HG03064 (cell line): ENCODE measurements around the gene SIPA1L2.
A peak's percentile ranks its signal among the peaks of the same experiment; 100 is the strongest.

Experiments
- ATAC-seq: cut with Tn5 transposase; IDR thresholded peaks from one replicate; pipeline ENCODE4 v1.9.1; 2021; ENCODE audit warnings: low read depth; ENCODE audit not compliant: unreplicated experiment

The SIPA1L2 gene

DNA sequence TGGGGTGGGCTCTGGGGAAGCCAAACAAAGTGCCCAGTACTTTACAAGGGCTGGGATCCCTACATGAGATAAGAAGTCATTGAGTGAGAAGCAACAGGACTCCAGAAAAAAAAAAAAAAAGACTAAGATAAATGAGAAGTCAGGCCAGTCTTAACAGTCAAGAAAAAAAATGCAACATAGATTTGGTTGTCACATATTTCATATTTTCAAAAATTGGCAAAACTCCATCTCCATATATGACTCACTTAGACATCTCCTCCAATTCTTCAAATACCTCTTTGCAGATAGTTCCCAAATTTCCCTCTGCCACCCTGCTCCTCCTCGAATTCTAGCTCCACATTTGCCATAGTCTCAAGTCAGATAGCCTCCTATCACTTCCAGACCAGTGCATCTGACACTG lies 20.9 kb upstream of the SIPA1L2 start:
- no peak for ATAC-seq

DNA sequence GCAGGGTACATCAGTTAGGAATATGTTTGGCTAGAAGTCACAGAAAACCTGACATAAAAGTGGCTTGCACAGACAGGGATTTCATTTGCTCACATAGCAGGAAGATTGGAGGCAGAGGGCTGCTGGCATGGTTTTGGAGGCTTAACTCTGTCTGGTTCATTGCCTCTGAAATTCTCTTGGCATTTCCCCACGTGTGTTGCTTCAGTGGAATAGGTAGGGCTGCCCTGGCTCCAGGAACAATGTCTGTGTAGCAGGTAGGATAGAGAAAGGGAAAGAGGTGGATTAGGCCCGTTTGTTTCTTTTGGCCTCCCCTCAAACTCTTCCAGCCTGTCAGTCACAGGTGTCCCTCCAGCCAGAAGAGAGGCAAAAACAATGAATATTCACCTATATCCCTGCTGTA lies 20.5 kb upstream of the SIPA1L2 start:
- ATAC-seq, result no peak

DNA sequence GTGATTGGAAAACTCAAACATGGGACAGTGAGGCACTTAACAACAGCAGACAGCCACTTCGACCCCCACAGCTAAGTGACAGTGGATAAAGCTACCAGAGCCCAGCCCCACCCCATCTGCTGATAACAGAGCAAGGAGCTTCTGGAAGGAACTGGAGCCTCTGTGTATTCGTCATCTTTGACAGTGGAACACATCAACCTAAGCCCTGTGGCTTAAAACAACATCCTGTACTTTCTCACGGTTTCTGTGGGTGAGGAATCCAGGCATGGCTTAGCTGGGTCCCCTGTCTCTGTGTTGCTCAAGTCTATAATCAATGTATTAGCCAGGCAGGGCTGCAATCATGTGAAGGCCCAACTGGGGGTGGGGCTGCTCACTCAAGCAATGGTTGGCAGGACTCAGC lies 18.4 kb upstream of the SIPA1L2 start:
- ATAC-seq, result no peak

DNA sequence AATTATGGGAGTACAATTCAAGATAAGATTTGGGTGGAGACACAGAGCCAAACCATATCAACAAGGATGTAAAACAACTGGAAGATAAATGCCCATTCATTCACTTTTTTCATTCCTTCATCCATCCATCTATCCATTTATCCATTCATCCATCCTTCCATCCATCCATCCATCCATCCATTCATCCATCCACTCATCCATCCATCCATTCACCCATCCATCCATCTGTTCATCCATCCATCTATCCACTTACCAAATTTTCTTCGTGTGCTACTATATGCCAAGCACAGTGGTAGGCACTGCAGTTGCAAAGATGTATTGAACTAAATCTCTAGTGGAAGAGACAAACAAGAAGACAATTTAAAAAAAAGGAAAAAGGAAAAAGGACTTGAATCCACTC lies 14.3 kb upstream of the SIPA1L2 start:
- ATAC-seq, result no peak

DNA sequence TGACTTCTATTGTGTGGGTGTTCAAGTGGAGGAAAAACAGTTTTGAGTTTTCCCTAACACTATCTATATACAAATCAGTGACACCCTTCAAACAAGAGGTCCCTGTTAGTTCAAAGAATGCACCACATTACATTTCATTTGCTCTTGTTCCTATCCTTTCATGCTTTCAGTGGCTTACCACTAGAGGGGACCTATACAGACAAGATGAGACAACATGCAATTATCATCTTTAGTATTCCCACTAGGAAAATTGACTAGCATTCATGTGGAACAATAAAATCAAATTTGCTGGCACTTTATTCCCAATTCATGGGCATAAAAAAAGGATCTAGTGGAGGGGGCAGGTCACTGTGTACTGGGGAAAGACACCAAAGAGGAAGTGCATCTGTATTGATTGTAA lies 13.3 kb upstream of the SIPA1L2 start:
- no peak for ATAC-seq

DNA sequence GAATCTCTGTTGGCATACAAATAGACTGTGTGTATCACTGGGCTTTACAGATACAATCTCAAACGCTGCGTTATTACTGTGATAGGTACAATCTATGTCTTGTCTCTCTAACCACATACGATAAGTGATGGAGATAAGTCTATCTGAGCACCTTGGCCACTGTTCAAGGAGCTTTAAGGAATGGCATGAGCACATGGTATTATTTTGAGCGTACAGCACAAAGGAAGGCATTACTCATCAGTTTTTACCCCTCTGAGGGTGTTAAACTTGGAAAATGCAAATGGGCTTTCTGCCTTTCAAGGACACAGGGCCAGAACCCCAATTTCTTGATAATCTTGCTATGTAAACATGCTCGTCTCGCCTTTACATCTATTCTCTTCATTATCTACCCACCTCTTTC lies 11.6 kb upstream of the SIPA1L2 start:
- ATAC-seq, result no peak

DNA sequence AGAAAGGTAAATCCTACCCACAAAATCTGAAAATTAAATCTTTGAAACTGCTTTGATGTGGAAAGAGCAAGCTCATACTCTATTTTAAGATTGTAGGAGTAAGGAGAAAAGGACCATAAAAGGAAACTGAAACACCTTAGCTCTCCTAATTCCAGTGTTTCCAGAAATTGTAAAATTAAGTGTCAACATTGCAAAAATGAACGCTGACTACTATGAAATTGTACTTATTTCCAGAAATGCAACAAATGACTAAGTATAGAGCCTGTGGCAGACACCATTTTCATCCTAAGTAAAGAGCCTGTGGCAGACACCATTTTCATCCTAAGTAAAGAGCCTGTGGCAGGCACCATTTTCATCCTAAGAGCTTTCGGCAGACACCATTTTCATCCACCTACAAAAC lies 6.9 kb upstream of the SIPA1L2 start:
- no peak for ATAC-seq

DNA sequence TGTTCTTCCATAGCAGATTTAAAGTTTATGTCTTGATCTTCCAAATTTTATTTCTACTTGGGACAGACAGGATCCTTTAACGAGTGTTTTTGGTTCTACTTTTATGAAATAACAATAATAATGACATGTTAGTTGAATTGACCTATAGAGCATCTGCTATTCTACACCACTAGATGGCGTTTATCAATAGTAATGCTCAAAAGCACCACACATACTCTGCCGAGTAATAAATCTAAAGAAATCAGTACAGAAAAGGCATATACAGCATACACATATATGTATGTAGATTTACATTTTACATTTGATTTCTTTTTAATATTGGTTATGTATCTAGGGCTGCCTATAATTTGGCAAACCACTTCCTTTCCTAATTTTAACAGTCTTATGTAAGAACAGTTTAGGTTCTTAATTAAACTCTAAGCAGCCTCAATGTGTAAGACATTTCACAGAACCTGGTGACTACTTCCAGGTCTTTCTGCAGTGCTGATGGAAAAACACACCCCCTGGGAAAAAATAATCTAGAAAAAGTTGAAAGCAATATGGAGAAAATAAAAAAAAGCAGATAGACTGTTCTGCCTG lies 5.9 kb upstream of the SIPA1L2 start:
- no peak for ATAC-seq

DNA sequence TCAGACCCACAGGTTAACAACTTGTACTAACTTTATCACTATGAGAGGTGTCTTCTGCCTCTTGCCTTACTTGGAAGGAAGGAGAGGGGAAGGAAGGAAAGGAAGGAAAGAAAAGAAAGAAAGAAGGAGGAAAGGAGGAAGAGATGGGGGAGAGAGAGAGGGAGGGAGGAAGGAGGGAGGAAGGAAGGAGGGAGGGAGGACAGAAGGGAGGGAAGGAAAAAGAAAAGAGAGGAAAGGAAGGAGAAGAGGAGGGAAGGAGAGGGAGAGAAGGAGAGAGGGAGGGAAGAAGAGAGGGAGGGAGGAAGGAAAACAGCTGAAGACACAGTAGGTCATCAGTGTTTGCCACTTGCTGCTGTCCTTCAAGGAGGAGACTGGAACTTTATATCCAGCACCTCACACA lies 5.3 kb upstream of the SIPA1L2 start:
- ATAC-seq, result no peak

DNA sequence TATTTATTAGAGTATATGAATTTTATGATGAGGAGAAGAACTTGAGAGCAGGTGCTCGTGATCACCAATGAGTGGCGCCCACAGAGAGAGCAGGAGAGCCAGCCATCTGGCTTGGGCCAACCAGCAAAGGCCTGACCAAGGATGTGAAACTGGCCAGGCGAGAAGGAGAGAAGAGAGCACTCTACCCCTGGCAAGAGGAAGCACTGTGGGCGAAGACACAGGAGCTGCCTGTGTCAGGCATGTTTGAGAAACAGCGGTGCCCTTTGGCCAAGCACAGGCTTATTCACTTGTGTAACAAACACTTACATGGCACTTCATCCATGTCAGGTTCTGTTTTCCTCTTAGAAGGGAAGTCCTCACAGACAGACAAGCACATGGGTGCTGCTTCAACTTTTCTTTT lies 4.2 kb upstream of the SIPA1L2 start:
- no peak for ATAC-seq

DNA sequence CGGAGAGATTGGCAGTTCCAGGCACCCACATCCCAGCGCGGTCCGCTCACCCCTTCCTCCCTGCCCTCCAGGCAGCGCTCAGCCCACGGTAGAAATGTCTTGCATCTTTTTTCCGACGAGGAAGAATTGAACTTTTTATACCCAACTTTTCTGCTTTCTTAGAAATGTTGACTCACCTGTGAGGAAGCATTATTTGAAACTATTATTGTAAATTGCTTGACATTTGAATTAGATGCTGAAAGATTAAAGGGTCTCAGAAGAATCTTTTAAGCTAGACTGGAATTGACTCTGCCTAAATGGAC lies 912 bp upstream of the SIPA1L2 start:
- no peak for ATAC-seq

DNA sequence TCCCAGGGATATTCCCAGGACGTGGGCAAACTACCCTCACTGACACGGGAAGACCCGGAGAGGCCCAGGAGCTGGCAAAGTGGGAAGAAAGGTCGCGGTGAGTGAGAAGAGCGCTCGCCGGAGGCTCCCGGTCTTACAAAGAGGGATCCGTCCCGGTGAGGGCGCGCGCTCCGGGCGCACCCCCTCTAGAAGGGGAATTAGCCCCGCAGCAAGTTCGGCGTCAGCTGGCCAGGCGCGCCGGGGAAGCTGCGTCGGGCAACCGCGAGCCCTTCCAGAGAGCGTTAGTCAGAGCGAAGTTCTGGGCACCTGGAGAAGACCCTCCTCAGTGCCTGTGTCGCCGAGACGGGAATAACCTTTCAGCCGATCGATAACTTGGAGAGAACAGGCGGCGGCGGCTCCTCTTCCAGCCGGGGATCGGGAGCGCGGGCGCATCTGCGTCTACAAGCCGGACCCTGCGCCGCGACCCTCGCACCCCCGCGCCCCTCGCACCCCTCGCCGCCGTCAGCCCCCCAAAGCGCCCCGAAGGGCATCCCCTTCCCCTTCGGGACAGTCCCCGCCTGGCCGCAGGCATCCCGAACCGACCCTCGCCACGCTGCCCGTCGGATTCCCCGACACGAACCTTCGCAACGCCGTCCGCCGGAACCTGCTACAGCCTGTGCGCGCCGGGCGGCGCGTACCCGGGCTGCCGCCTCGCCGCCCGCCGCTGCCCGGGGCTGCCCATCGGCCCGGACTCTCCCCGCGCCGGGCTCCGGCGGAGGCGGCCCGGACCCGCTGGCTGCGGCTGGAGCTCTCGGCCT lies 485 bp downstream of the SIPA1L2 start:
- ATAC-seq, result peak; percentile 44

DNA sequence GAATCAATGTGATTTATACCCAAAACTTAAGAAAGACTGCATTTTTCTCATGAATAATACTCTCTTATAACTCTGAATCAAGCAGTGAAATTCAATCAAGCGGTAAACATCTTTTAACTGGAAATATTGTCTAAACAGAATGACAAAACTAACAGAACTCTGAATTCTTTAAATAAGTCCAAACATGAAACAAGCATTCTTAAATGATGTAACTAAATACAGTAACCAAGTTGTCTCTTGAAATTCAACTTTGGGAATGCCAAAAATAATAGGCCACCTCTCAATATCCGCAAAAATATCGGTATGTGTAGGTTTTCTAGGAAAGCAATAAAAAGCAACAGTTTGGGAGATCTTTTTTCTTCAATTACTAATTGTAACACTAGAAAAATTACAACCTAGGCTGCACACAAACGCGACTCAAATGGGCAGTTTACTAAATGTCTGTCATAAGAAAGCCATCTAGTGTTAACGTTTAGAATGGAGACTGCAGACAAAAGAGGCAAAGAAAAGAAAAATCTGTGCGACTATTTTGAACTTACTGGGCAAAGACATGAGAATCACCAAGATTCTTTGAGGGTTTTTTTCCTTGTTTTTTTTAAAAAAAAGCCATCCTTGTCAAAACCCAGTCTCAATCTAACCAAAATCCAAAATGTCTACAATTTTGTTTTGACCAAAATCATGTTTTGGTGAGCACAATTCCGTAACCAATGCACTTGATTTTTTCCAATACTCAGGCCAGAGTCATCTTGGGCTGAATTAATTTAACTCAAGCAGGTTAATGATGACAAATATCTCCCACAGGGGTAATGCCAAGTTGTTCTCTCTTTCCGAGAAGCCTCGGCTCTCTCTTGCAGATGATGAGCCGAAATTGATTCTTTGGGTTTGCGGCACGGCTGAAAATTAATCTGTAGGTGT lies 1.3 kb downstream of the SIPA1L2 start:
- no peak for ATAC-seq

DNA sequence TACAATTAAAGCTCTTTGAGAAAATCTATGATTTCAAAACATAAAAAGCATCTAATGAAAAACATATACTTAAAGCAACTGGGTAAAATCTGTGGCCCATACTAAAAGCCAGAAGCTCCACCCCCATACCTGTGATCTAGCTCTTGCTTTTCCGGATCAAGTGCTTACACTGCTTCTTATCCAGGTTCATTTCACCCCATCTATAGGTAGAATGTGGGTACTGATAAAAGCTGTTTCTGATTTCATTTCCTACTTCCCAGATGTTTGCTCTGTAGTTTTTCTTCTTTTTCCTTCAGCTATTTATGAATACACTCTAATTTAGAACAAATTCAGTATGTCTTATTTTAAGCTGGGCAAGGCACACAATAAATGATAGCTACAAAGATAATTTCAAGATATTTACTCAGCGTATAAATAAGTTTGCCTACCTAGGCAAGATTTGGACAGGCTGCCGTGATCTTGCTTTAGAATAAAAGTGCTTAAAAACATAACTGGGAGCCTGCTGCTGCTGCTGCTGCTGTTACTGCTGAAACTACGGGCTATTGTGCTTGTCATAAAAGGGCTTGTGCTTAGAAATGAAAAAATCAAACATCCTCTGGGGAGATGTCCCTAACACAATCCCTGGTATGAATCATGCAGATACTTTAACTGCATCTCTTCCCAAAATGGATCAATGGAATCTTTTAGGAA lies 2.1 kb downstream of the SIPA1L2 start:
- no peak for ATAC-seq

DNA sequence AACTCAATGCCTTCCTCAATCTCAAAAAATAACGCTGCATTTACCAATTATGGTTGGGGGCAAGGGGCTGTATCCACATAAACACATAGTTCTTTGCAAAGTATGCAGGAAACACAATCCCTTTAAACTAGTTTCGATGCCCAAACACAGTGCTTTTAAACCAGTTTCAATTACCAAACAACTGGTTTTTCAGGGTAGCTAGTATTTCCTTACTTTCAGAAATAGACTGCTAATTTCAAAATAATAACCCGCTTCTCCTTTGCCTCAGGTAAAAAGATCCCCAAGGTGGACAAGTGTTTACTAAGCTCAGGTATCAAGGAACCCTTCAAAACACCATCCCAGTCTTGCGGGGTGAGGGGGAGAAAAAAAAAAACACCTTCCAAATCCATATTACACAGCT lies 2.8 kb downstream of the SIPA1L2 start:
- ATAC-seq, result no peak

DNA sequence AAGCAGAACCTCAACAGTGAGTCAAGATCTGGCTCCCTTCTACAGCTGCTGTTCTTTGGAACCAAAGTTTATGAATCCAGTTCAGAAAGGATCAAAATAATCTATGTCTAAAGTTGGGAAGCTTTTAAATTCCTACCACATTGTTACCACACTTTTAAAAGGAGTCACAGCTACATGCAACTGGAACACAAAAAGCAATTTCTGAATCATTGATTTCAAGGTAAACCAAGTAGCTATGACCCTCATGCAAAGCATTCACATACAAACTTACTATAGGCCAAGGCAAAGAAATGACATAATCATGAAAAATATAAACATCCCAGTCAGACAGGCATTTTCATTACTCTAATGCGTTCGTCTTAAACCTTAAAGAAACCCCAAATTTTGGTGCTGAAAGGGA lies 3.5 kb downstream of the SIPA1L2 start:
- no peak for ATAC-seq

DNA sequence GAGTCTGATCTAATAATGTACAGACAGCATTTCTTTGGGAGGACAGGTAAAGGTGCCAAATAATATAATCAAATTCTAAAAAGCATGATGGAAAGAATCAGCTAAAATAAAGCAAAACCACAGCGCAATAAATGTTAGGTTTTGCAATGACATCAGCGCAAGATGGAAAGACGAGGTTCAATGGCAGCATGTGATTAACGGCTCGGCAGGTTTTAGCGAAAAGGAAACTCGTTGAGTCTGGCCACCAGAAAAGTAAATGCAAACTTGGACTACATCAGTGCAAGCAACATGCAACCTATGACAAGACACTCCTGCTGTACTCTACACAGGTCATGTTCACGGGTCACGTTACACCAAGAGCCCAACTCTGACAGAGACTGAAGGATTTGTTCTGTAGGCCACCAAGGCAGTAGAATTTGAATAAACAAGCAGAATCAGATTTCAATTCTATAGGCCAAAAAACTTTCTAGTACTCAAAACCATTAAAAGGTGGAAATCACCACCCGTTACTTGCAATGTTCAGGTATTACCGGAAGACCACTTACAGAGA lies 4.5 kb downstream of the SIPA1L2 start:
- no peak for ATAC-seq

DNA sequence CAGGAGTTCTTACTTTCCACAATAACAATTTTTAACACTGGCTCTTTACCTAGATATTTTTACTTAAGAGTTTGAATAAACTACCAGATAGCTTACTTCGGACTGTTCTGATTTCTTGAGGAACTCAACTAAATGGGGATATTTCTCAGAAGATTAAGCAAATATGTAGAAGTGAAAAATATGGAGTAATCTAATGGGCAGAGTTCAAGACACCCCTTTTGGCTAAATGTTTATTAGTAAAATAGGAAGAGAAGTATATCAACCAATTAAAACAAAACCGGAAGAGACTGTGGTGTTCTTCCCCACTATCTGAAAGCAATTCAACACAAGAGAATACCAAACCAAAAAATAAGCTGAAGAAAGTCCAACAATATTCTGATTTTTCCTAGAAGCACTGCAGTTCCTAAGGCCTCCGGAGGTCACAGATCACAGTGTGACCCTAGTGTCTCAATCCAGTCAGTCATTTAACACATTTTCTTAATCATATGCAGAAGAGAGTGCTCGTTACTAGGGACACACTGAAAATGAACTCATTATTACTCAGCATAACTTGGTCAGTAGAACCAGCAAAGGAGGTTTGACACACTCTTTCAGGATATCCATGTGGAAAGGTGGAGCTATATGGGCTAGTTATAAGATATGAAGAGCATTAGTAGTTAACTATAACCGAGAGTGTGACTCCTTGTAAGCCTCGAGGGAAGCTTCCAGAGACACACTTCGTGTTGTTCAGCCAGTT lies 5.2 kb downstream of the SIPA1L2 start:
- no peak for ATAC-seq

DNA sequence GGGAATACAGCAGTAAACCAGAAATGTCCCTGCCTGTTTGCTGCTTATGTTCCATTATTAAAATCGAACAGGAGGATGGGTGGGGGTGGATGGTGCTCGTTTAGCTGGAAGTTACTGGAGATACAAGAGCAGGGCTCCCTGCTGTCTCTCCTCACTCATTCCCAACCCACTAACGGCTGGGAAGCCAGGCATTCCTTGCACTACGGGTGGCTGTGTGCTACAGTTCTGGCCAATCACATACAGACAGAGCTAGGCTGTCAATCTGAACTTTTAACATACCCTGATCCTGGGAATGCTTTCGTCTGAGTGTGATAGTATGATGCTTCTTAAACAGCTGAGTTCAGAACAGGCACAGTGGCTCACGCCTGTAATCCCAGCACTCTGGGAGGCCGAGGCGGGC lies 7.0 kb downstream of the SIPA1L2 start:
- no peak for ATAC-seq

DNA sequence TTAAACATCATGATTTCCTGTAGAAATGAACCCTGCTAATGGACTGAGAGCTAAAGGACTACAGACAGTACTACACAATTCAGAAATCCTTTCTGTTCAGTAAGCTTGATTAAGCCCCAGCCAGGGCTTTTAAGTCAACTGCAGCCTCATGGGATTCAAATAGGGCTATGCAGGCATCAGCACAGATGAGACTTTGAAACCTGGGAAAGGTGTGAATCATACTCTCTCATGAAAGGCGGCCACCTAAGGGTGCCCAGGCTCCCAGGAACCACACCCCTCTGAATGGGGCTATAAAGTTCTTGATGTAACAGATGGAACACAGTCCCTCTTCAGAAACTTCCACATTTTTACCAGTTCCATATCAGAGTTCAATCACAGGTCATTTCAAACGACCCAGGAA lies 7.6 kb downstream of the SIPA1L2 start:
- ATAC-seq, result no peak
